ENCODE results near the gene OTUD4.
"Not testable (repeated sequence)": the region's sequence is repeated elsewhere in the genome, so short reads cannot be mapped to it uniquely, and the experiment has no call there.

- not testable (repeated sequence) for TF ChIP-seq PATZ1 (CRISPR knock-in tag; IDR thresholded peaks at IDR 0.05; ENCODE audit: borderline replicate concordance); ESRRG (CRISPR knock-in tag; IDR thresholded peaks at IDR 0.05)
Observed at GRCh38 chr4:145221529-145221928, 41.1 kb upstream of the OTUD4 start.
